ENCODE data around the gene AACS. TPM values are rescaled to one million over a fixed set of nuclear protein-coding genes. Genes with fewer than 3 reads are reported as not detected.
"Not testable (repeated sequence)": the region's sequence is repeated elsewhere in the genome, so short reads cannot be mapped to it uniquely, and the experiment has no call there.

The AACS gene
- total and polyA plus RNA-seq, 9 donors = 22.3 to 36.6 (median 26.6) TPM

DNA sequence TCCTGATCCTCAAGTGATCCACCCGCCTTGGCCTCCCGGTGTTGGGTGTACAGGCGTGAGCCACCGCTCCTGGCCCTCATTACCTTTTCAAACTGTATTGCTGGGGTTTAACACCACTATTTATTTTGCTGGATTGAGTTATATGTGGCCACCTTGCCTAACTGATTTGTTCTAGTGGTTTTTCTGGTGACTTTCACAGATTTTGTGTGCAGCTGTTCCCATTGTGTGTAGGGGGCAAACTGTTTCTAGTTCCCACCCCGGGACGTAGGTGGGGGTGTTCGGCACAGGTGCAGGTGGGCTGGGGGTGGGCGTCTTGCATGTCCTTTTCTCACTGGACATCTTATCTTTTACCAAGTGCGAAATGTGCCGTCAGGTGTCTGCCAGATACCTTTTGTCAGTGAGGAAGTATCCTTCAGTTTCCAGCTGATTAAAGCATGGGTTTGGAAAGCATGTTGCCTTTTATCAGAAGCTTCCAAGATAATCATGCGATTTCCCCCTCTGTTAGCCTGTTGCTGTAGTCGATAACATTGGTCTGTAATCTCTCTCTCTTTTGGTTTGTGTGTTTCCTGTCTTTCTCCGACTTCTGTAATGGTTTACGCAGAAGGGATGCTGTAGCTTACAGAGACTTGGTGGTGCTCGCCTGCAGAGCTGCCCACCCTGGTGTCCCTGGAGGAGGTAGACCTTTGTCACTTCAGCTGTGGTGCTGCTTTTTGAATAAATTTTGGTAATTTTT lies 33.6 kb downstream of the AACS start:
- H3K27me3 ChIP-seq (ENCODE audit: control insufficient read depth, insufficient read depth, low read length) = no peaks in the 10 kb centered on the region
- WGBS (ENCODE audit: insufficient coverage) = 100% methylated on average over 2 of the region's 15 CpGs
- no peak overlapping the region for H3K4me3 ChIP-seq (ENCODE audit: low read length)
- H3K36me3 ChIP-seq (ENCODE audit: control insufficient read depth, insufficient read depth, low read length) = peaks cover 29% of the 10 kb centered on the region
- peaks cover 4% of the 10 kb centered on the region for H3K4me1 ChIP-seq (ENCODE audit: control insufficient read depth, insufficient read depth, low read length)
- no peaks in the 10 kb centered on the region for H3K9me3 ChIP-seq (replicated peaks; ENCODE audit: control insufficient read depth, low read depth, low read length)
- H3K27ac ChIP-seq (ENCODE audit: low read length) = no peak overlapping the region
- no peak for DNase-seq

DNA sequence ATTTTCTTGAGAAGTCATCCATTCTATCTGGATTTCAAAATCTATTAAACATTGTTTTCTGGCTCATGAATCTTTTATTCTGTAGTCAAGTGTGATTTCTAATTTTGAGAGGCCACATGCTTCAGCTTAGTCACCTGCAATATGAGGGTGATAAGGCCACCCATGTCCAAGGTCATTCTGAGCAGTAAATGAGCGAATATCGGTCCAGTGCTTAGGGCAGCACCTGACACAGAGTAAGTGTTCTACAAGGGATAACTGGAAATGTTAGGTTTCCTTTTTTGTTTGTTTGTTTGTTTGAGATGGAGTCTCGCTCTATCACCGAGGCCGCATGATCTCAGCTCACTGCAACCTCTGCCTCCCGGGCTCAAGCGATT lies 34.2 kb downstream of the AACS start:
- Histone ChIP-seq H3K27ac (ENCODE audit: low read length) (no peak overlapping the region), H3K27me3 (ENCODE audit: control insufficient read depth, insufficient read depth, low read length) (no peaks in the 10 kb centered on the region), H3K36me3 (ENCODE audit: control insufficient read depth, insufficient read depth, low read length) (peaks cover 30% of the 10 kb centered on the region), H3K4me3 (ENCODE audit: low read length) (no peak overlapping the region), H3K4me1 (ENCODE audit: control insufficient read depth, insufficient read depth, low read length) (peaks cover 2% of the 10 kb centered on the region), H3K9me3 (replicated peaks; ENCODE audit: control insufficient read depth, low read depth, low read length) (no peaks in the 10 kb centered on the region)
- no peak for DNase-seq
- WGBS (ENCODE audit: insufficient coverage) = 79% methylated on average over 2 of the region's 7 CpGs

DNA sequence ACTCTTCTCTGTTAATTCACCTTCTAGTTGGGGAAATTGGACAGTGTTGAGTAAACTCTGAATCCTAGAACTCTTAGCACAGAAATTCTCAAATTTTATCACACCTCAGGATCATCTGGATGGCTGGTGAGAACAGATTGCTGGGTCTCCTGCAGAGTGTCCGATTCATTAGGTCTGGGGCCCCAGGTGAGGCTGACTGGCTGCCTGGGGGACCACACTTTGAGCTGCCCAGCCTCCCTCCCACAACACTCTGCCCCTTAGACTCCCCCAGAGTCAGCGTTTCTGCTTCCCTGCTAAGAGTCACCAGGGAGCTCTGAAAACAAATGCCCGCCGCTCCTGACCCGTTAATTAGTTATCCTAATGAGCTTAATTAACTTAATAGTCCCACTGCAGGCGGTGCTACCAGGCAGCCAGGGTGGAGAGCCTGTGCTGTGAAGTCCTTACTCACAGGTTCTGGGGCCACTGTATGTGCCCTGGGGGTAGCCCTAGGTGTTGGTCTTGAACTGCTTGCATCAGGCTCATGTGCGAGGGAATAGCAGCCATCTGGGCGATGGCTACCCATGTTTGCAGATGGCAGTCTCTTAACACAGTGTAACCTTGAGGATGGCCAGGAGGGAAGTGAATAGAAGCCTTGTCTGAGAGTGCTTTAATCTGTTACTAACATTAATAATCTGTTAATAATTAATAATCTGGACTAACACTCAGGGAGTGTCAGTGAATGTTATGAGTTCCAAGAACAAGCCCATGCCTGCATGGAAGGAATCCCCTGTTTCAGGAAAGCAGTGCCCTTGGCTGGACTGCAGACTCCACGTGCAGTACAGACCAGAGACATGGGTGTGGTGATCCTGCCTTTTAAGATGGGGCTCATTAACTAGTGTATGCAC lies 35.6 kb downstream of the AACS start:
- no peak for DNase-seq
- 58% methylated on average over 7 of the region's 9 CpGs for WGBS (ENCODE audit: insufficient coverage)
- Histone ChIP-seq H3K27me3 (ENCODE audit: control insufficient read depth, insufficient read depth, low read length) (no peaks in the 10 kb centered on the region), H3K36me3 (ENCODE audit: control insufficient read depth, insufficient read depth, low read length) (peaks cover 26% of the 10 kb centered on the region), H3K9me3 (replicated peaks; ENCODE audit: control insufficient read depth, low read depth, low read length) (no peaks in the 10 kb centered on the region), H3K4me3 (ENCODE audit: low read length) (no peak overlapping the region), H3K27ac (ENCODE audit: low read length) (no peak overlapping the region), H3K4me1 (ENCODE audit: control insufficient read depth, insufficient read depth, low read length) (peaks cover 2% of the 10 kb centered on the region)

DNA sequence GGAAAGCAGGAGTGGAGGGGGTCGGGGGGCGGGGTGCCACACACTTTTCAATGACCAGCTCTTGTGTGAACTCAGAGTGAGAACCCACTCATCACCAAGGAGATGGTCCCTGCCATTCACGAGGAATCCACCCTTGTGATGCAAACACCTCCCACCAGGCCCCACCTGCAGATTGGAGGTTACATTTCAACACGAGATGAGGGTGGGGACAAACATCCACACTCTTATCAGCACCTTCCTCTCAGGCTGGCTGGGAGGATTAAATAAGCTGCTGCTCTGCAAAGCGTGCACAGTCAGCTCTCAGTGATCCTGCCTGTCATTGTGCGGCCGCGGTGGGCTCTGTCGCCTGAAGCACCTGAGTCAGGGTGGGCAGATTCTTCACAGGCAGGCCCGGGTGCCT lies 39.7 kb downstream of the AACS start:
- no peak for DNase-seq
- H3K27ac ChIP-seq (ENCODE audit: low read length) = no peak overlapping the region
- 84% methylated on average over 4 of the region's 10 CpGs for WGBS (ENCODE audit: insufficient coverage)
- no peaks in the 10 kb centered on the region for H3K9me3 ChIP-seq (replicated peaks; ENCODE audit: control insufficient read depth, low read depth, low read length)
- no peaks in the 10 kb centered on the region for H3K4me1 ChIP-seq (ENCODE audit: control insufficient read depth, insufficient read depth, low read length)
- H3K27me3 ChIP-seq (ENCODE audit: control insufficient read depth, insufficient read depth, low read length) = no peaks in the 10 kb centered on the region
- H3K4me3 ChIP-seq (ENCODE audit: low read length) = no peak overlapping the region
- H3K36me3 ChIP-seq (ENCODE audit: control insufficient read depth, insufficient read depth, low read length) = peaks cover 46% of the 10 kb centered on the region

DNA sequence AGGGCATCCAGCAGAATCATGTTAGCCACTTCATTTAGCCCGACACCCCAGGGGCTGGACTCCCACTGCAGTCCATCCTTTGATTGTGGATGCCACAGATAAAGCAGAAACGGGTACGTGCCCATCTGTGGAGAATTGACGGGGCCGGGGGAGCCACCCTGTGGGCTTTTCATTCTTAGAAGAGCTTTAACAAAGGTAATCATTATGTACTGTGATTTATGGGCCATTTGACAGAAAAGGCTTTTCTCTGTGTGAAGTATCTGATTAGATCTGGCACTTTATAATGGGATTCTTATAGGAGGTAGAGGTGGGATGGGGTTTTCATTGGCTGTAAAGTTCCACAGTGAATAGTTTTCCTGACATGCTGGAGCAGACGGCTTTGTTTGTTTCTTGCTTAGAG lies 40.4 kb downstream of the AACS start:
- Histone ChIP-seq H3K4me3 (ENCODE audit: low read length) (no peak overlapping the region), H3K9me3 (replicated peaks; ENCODE audit: control insufficient read depth, low read depth, low read length) (no peaks in the 10 kb centered on the region), H3K27me3 (ENCODE audit: control insufficient read depth, insufficient read depth, low read length) (no peaks in the 10 kb centered on the region), H3K4me1 (ENCODE audit: control insufficient read depth, insufficient read depth, low read length) (no peaks in the 10 kb centered on the region), H3K27ac (ENCODE audit: low read length) (no peak overlapping the region), H3K36me3 (ENCODE audit: control insufficient read depth, insufficient read depth, low read length) (peaks cover 50% of the 10 kb centered on the region)
- 69% methylated on average over 5 of the region's 6 CpGs for WGBS (ENCODE audit: insufficient coverage)
- no peak for DNase-seq

GRCh38 chr12:125110641-125111360 lies 45.6 kb downstream of the AACS start:
- no peaks in the 10 kb centered on the region for H3K27me3 ChIP-seq (ENCODE audit: control insufficient read depth, insufficient read depth, low read length)
- 84% methylated on average over 12 of the region's 14 CpGs for WGBS (ENCODE audit: insufficient coverage)
- H3K27ac ChIP-seq (ENCODE audit: low read length) = no peak overlapping the region
- H3K9me3 ChIP-seq (replicated peaks; ENCODE audit: control insufficient read depth, low read depth, low read length) = no peaks in the 10 kb centered on the region
- H3K4me3 ChIP-seq (ENCODE audit: low read length) = no peak overlapping the region
- DNase-seq = no peak
- H3K4me1 ChIP-seq (ENCODE audit: control insufficient read depth, insufficient read depth, low read length) = no peaks in the 10 kb centered on the region
- H3K36me3 ChIP-seq (ENCODE audit: control insufficient read depth, insufficient read depth, low read length) = peaks cover 46% of the 10 kb centered on the region

DNA sequence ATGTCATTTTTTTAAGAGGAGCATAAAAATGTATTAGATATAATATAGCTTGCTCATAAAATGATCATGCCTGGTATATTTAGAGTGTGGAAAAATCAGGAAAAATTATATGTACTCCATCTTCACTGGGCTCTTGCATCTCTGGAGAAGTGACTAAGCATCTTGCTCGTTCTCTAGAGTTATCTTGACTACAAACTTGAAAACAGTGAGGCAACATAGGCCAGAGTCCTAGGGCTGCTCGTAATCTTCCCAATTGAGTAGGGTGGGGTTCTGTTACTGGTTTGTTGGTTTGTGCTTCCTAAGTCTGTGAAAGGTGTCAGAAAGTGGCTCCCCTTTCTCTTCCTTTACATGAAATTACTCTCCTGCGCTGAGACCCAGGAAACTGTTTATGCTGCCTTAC lies 46.2 kb downstream of the AACS start:
- no peak overlapping the region for H3K4me3 ChIP-seq (ENCODE audit: low read length)
- no peak overlapping the region for H3K27ac ChIP-seq (ENCODE audit: low read length)
- no peaks in the 10 kb centered on the region for H3K9me3 ChIP-seq (replicated peaks; ENCODE audit: control insufficient read depth, low read depth, low read length)
- DNase-seq = no peak
- no peaks in the 10 kb centered on the region for H3K27me3 ChIP-seq (ENCODE audit: control insufficient read depth, insufficient read depth, low read length)
- no peaks in the 10 kb centered on the region for H3K4me1 ChIP-seq (ENCODE audit: control insufficient read depth, insufficient read depth, low read length)
- no CpG with 5 or more reads among the region's 3 CpGs for WGBS (ENCODE audit: insufficient coverage)
- peaks cover 50% of the 10 kb centered on the region for H3K36me3 ChIP-seq (ENCODE audit: control insufficient read depth, insufficient read depth, low read length)

GRCh38 chr12:125112614-125113013 lies 47.4 kb downstream of the AACS start:
- not testable (repeated sequence) for H3K9me3 ChIP-seq (replicated peaks; ENCODE audit: control insufficient read depth, low read depth, low read length); H3K27me3 ChIP-seq (ENCODE audit: control insufficient read depth, insufficient read depth, low read length); H3K27ac ChIP-seq (ENCODE audit: low read length); H3K4me1 ChIP-seq (ENCODE audit: control insufficient read depth, insufficient read depth, low read length); DNase-seq; H3K4me3 ChIP-seq (ENCODE audit: low read length)
- 80% methylated on average over 1 of the region's 6 CpGs for WGBS (ENCODE audit: insufficient coverage)
- H3K36me3 ChIP-seq (ENCODE audit: control insufficient read depth, insufficient read depth, low read length) = peaks cover 44% of the 10 kb centered on the region

DNA sequence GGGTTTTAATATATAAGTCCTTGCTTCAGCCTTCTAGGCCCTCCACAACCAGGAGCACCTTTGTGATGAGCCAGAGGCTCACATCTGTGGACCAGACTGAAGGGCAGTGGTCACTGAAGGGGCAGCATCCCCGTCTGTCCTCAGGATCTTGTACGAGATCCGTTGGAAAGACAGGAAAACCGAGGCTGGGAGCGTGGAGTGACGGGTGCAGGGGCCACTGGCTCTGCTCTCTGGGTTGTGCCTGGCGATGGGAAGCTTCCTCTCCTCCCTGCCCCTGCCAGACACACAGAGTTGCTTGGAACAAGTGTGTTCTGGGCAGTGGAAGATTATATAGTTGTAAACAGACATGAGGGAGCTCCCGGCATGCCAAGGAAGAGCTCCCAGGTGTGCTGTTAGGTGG lies 48.0 kb downstream of the AACS start:
- no peaks in the 10 kb centered on the region for H3K4me1 ChIP-seq (ENCODE audit: control insufficient read depth, insufficient read depth, low read length)
- no peaks in the 10 kb centered on the region for H3K9me3 ChIP-seq (replicated peaks; ENCODE audit: control insufficient read depth, low read depth, low read length)
- DNase-seq = no peak
- H3K27me3 ChIP-seq (ENCODE audit: control insufficient read depth, insufficient read depth, low read length) = no peaks in the 10 kb centered on the region
- H3K36me3 ChIP-seq (ENCODE audit: control insufficient read depth, insufficient read depth, low read length) = peaks cover 45% of the 10 kb centered on the region
- no peak overlapping the region for H3K4me3 ChIP-seq (ENCODE audit: low read length)
- 83% methylated on average over 6 of the region's 8 CpGs for WGBS (ENCODE audit: insufficient coverage)
- H3K27ac ChIP-seq (ENCODE audit: low read length) = no peak overlapping the region

DNA sequence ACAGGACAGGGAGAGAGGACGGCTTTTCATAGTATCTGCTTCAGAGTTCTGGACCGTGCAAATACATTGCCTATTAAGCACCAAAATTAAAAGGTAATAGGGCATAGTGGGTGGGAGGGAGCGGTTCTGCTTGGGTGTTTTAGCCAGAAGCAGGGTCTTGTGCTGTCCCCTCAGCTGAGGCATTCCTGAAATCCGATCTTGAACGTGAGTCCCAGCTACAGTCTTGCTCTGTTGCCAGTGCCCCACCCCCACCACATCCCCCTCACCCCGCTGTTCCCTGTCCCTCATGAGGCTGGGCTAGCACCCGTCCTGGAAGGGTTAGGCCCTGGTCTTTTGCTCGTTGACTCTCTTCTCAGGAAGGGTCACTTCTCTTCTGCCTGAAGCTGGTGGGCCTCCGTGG lies 48.6 kb downstream of the AACS start:
- peaks cover 48% of the 10 kb centered on the region for H3K36me3 ChIP-seq (ENCODE audit: control insufficient read depth, insufficient read depth, low read length)
- H3K9me3 ChIP-seq (replicated peaks; ENCODE audit: control insufficient read depth, low read depth, low read length) = no peaks in the 10 kb centered on the region
- H3K4me3 ChIP-seq (ENCODE audit: low read length) = no peak overlapping the region
- no peaks in the 10 kb centered on the region for H3K27me3 ChIP-seq (ENCODE audit: control insufficient read depth, insufficient read depth, low read length)
- WGBS (ENCODE audit: insufficient coverage) = 35% methylated on average over 2 of the region's 9 CpGs
- H3K4me1 ChIP-seq (ENCODE audit: control insufficient read depth, insufficient read depth, low read length) = no peaks in the 10 kb centered on the region
- no peak overlapping the region for H3K27ac ChIP-seq (ENCODE audit: low read length)
- no peak for DNase-seq

Measured in muscle of leg (tissue), 11 donors.